Nephron (organoid): ENCODE data around the gene IDUA.
"Not testable (repeated sequence)": the region's sequence is repeated elsewhere in the genome, so short reads cannot be mapped to it uniquely, and the experiment has no call there.

Experiments
- H3K27ac Mint-ChIP-seq, 3 experiments: 2 replicates each; pipeline ENCODE4 v1.8.0; 2020; ENCODE audit warnings: mixed read lengths in 3 of 3, mild to moderate bottlenecking in 2 of 3, moderate library complexity in 1 of 3
- H3K27me3 Mint-ChIP-seq: 2 replicates; pipeline ENCODE4 v1.8.0; 2021; ENCODE audit warnings: low read depth, mild to moderate bottlenecking, moderate library complexity, mixed read lengths
- H3K36me3 Mint-ChIP-seq: 2 replicates; pipeline ENCODE4 v1.8.0; 2020; ENCODE audit warnings: low read depth, mixed read lengths
- H3K4me1 Mint-ChIP-seq: 2 replicates; pipeline ENCODE4 v1.8.0; 2020; ENCODE audit warnings: mixed read lengths
- H3K4me3 Mint-ChIP-seq, 3 experiments: 2 replicates each; pipeline ENCODE4 v1.8.0; 2020; ENCODE audit warnings: mild to moderate bottlenecking in 3 of 3, mixed read lengths in 3 of 3, moderate library complexity in 2 of 3
- H3K9me3 Mint-ChIP-seq: 2 replicates; pipeline ENCODE4 v1.8.0; 2020; ENCODE audit warnings: mixed read lengths
- TF ChIP-seq, protein P1 (sequence below), 3 experiments: fragments of 200-600 bp; sonication (generic); IDR thresholded peaks; one replicate each; pipeline ENCODE4 v1.5.0; 2021; ENCODE audit warnings: antibody characterized with exemption in 3 of 3; ENCODE audit not compliant: unreplicated experiment in 3 of 3

The IDUA gene

DNA sequence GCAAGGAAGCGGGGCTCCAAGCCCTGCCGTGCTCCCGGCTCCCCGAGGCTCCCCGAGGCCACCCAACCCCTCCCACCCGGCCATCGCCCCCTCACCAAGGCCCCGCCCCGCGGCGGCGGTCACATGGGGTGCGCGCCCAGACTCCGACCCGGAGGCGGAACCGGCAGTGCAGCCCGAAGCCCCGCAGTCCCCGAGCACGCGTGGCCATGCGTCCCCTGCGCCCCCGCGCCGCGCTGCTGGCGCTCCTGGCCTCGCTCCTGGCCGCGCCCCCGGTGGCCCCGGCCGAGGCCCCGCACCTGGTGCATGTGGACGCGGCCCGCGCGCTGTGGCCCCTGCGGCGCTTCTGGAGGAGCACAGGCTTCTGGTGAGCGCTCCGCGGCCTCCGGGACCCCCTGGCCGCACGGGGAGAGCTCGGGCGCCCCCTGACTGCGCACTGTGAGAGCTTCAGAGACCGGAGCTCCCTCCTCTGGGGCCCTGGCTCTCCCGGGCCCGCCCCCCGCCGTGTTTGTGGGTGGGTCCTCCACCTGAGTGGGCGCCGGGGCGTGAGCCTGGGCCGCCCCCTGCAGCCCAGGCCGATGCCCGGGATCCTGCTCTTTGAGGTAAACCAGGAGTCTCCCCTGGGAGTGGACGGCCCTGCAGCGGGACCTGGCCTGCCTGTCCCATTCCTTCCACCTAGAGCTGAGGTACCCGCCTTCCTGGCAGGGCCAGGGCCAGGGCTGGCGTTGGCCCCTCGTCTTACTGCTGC is at the start of gene IDUA:
Gene IDUA, plus strand, starts transcription at position 166 of the 745 bp plus-strand sequence. Its CDS starts 41 bp downstream, at position 207.
- TF ChIP-seq, protein P1, sequence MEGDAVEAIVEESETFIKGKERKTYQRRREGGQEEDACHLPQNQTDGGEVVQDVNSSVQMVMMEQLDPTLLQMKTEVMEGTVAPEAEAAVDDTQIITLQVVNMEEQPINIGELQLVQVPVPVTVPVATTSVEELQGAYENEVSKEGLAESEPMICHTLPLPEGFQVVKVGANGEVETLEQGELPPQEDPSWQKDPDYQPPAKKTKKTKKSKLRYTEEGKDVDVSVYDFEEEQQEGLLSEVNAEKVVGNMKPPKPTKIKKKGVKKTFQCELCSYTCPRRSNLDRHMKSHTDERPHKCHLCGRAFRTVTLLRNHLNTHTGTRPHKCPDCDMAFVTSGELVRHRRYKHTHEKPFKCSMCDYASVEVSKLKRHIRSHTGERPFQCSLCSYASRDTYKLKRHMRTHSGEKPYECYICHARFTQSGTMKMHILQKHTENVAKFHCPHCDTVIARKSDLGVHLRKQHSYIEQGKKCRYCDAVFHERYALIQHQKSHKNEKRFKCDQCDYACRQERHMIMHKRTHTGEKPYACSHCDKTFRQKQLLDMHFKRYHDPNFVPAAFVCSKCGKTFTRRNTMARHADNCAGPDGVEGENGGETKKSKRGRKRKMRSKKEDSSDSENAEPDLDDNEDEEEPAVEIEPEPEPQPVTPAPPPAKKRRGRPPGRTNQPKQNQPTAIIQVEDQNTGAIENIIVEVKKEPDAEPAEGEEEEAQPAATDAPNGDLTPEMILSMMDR (IDR thresholded peaks at IDR 0.05; ENCODE audit: unreplicated experiment in 3 of 3): peak; percentile 65 to 70 (median 67)

DNA sequence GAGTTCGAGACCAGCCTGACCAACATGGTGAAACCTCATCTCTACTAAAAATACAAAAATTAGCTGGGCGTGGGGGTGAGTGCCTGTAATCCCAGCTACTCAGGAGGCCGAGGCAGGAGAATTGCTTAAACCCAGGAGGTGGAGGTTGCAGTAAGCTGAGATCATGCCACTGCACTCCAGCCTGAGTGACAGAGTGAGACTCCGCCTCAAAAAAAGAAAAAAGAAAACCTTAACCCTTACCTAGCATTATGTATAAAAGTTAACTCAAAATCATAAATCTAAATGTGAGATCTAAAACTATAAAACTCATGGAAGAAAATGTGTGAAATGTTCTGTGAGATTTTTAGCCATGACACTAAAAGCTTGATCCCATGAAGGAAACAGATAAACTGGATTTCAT is 47.3 kb upstream of the IDUA start:
- H3K27ac Mint-ChIP-seq, H3K36me3 Mint-ChIP-seq, H3K9me3 Mint-ChIP-seq, H3K4me1 Mint-ChIP-seq, H3K4me3 Mint-ChIP-seq: not testable (repeated sequence)
- peaks cover 13% of the 10 kb centered on the region for H3K27me3 Mint-ChIP-seq

More for the DNA sequence above, at the start of gene IDUA:
- Mint-ChIP-seq H3K4me3 (peak within 1 kb of the TSS; percentile 93 to 96 (median 95)), H3K36me3 (no peaks in the 10 kb centered on the region), H3K27me3 (no peaks in the 10 kb centered on the region), H3K27ac (peak within 1 kb of the TSS; percentile 71 to 84 (median 79)), H3K4me1 (peaks cover 11% of the 10 kb centered on the region), H3K9me3 (no peaks in the 10 kb centered on the region)

DNA sequence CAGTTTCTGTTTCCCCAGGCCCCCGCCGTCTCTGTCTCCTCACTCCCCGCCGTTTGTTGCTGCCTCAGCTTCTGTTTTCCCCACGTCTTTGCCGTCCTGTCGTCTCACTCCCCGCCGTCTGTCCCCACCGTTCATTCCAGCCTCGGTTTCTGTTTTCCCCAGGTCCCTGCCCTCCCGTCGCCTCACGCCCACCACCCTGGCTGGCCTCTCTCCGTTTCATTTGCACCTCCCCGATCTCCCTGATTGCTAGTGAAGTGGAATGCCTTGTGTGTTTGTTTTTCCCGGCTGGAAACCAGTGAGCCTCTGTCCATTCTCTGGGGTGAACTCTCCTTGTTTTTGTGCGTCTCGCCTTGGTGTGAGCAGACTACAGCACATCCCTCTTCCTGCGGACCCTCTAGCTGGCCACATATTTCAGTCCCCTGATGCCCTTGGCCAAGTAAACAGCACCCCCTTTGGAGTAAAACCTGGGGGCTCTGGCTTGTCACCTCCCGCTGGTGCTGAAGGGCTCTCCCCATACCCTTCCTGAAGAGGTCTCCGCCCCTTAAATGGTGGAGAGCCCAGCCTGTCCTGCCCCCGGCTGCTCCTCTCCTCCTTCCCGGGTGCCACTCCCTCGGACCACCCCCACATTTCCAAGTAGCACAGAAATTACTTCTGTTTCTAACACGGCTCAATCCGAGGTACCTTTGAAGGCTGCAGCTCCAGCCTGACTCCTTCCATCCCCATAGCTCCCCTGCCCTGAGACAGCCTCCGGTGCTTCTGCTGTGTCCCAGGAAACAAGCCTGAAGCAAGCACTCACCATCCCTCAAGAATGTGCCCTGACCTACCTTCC is 41.4 kb upstream of the IDUA start:
- Mint-ChIP-seq H3K27me3 (peaks cover 34% of the 10 kb centered on the region), H3K9me3 (no peaks in the 10 kb centered on the region), H3K4me1 (peaks cover 10% of the 10 kb centered on the region), H3K27ac (peak overlapping the region in 2 of 3 experiments; percentile 7 to 41), H3K4me3 (peak overlapping the region; percentile 27 to 68 (median 67)), H3K36me3 (no peaks in the 10 kb centered on the region)
- TF ChIP-seq, protein P1 (IDR thresholded peaks at IDR 0.05; ENCODE audit: unreplicated experiment in 3 of 3): no peak

DNA sequence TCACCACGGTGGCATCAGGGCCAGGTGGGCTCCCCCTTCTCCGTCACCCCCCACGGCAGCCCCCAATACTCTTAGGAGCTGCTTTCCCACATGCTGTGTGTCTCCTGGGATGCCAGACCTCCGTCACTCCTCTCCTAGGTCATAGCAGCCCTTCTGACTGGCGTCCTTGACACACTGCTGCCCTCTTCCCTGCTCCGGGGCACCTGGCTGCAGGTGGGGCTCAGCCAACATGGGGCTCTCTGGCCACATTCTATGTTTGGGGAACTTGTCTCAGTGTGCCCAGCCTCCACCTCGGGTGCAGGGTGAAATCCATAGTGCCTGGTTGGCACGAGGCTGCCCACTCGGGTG is 40.8 kb upstream of the IDUA start:
- TF ChIP-seq, protein P1 (IDR thresholded peaks at IDR 0.05; ENCODE audit: unreplicated experiment in 3 of 3): no peak
- no peaks in the 10 kb centered on the region for H3K9me3 Mint-ChIP-seq
- no peak overlapping the region for H3K27ac Mint-ChIP-seq

DNA sequence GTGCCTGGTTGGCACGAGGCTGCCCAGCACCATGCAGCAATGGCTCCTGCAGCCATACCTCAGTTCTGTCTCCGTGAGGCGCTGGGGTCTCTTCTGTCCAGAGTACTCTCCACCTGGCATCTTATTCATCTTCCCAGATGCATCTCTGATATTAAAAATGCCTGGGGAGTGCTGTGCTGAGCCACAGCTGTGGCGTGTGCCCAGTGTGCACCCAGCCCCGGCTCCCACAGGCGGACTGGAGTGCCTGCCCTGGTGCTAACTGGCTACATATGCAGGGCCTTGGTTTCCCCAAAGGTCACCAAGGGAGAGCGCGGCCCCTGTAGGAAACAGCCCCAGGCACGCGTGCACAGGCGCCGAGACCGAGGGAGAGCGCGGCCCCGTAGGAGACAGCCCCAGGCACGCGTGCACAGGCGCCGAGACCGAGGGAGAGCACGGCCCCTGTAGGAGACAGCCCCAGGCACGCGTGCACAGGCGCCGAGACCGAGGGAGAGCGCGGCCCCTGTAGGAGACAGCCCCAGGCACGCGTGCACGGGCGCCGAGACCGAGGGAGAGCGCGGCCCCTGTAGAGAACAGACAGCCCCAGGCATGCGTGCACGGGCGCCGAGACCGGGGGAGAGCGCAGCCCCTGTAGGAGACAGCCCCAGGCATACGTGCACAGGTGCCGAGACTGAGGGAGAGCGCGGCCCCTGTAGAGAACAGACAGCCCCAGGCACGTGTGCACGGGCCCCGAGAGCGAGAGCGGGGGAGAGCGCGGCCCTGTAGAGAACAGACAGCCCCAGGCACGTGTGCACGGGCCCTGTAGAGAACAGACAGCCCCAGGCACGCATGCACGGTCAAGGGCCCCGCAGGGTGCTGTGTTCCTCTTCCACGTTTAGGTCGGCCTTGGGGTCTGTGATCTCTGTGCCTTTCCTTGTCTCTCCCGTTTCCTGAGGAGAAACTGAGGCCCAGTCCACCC is 40.0 kb upstream of the IDUA start:
- no peaks in the 10 kb centered on the region for H3K9me3 Mint-ChIP-seq
- TF ChIP-seq, protein P1 (IDR thresholded peaks at IDR 0.05; ENCODE audit: unreplicated experiment in 3 of 3): no peak
- no peak overlapping the region for H3K4me3 Mint-ChIP-seq
- no peak overlapping the region for H3K27ac Mint-ChIP-seq
- H3K4me1 Mint-ChIP-seq: peaks cover 14% of the 10 kb centered on the region
- H3K27me3 Mint-ChIP-seq: peaks cover 34% of the 10 kb centered on the region
- H3K36me3 Mint-ChIP-seq: no peaks in the 10 kb centered on the region

More for the DNA sequence above, 40.8 kb upstream of the IDUA start:
- peak overlapping the region in 2 of 3 experiments; percentile 60 to 67 for H3K4me3 Mint-ChIP-seq
- H3K4me1 Mint-ChIP-seq: peaks cover 12% of the 10 kb centered on the region
- no peaks in the 10 kb centered on the region for H3K36me3 Mint-ChIP-seq
- H3K27me3 Mint-ChIP-seq: peaks cover 34% of the 10 kb centered on the region
